Activated CD4-positive, alpha-beta memory T cell treated with anti-CD3 and anti-CD28 coated beads, Interleukin-2, amount 10 ng/mL, durations not matched to agents 7 days and 5 days (primary cell): ENCODE measurements around the gene KDM6A. TPM values are rescaled to one million over a fixed set of nuclear protein-coding genes. Genes with fewer than 3 reads are reported as not detected.
"Not testable (repeated sequence)": the region's sequence is repeated elsewhere in the genome, so short reads cannot be mapped to it uniquely, and the experiment has no call there.

Experiments used
- CTCF ChIA-PET: fragments of 350-600 bp; sonication (Branson Sonifier 250); formaldehyde crosslinking; loops from one replicate; lab custom pipeline; 2021; ENCODE audit warnings: antibody characterized with exemption, inconsistent platforms; lab: Charles Lee
- POLR2A ChIA-PET: fragments of 350-600 bp; sonication (Branson Sonifier 250); formaldehyde crosslinking; loops from one replicate; lab custom pipeline; 2021; ENCODE audit warnings: antibody characterized with exemption; lab: Charles Lee
- DNase-seq: peaks from one replicate; pipeline ENCODE4 v3.0.0-alpha.2; 2020
- H3K27ac Mint-ChIP-seq: one replicate; pipeline ENCODE4 v1.8.0; 2021; ENCODE audit warnings: mild to moderate bottlenecking, mixed read lengths
- H3K27me3 Mint-ChIP-seq: one replicate; pipeline ENCODE4 v1.8.0; 2021; ENCODE audit warnings: mixed read lengths
- H3K36me3 Mint-ChIP-seq: one replicate; pipeline ENCODE4 v1.8.0; 2021; ENCODE audit warnings: low read depth, mixed read lengths
- H3K4me1 Mint-ChIP-seq: one replicate; pipeline ENCODE4 v1.8.0; 2021; ENCODE audit warnings: mixed read lengths
- H3K4me3 Mint-ChIP-seq: one replicate; pipeline ENCODE4 v1.8.0; 2021; ENCODE audit warnings: mild to moderate bottlenecking, mixed read lengths
- H3K9me3 Mint-ChIP-seq: one replicate; pipeline ENCODE4 v1.8.0; 2021; ENCODE audit warnings: mixed read lengths
- total RNA-seq, 2 experiments: library from RNA; stranded (reverse); gene quantifications; one replicate each; pipeline ENCODE4 v1.2.3, GENCODE V29; 2021

KDM6A gene
- total RNA-seq, 2 experiments from 2014 or later = 27.2 to 28.0 TPM

- Mint-ChIP-seq H3K4me1 (peaks cover 27% of the 10 kb centered on the region), H3K4me3 (no peak overlapping the region)
- POLR2A ChIA-PET = no interaction called here
These were observed 23.8 kb downstream of the KDM6A start for GRCh38 chrX:44896876-44897186.

GRCh38 chrX:44897539-44897938, 24.6 kb downstream of the KDM6A start:
- POLR2A ChIA-PET = no interaction called here
- Mint-ChIP-seq H3K4me3 (no peak overlapping the region), H3K4me1 (peaks cover 27% of the 10 kb centered on the region), H3K27me3 (no peaks in the 10 kb centered on the region), H3K9me3 (peaks cover 4% of the 10 kb centered on the region), H3K27ac (no peak overlapping the region), H3K36me3 (peaks cover 13% of the 10 kb centered on the region)
- CTCF ChIA-PET = no interaction called here
- DNase-seq = no peak

More at GRCh38 chrX:44896876-44897186, 23.8 kb downstream of the KDM6A start:
- Mint-ChIP-seq H3K27ac (no peak overlapping the region), H3K36me3 (peaks cover 14% of the 10 kb centered on the region), H3K9me3 (peaks cover 2% of the 10 kb centered on the region), H3K27me3 (no peaks in the 10 kb centered on the region)
- CTCF ChIA-PET = no interaction called here
- no peak for DNase-seq

GRCh38 chrX:44898411-44899221, 25.6 kb downstream of the KDM6A start:
- Mint-ChIP-seq H3K4me3 (no peak overlapping the region), H3K36me3 (peaks cover 19% of the 10 kb centered on the region), H3K9me3 (peaks cover 8% of the 10 kb centered on the region), H3K4me1 (peaks cover 34% of the 10 kb centered on the region), H3K27ac (peak overlapping the region; percentile 44), H3K27me3 (no peaks in the 10 kb centered on the region)
- ChIA-PET POLR2A (interaction anchor here (2.5 kb wide), 1 partner anchor 25 kb away, joined by 15 read pairs; the partner anchor contains the start of gene KDM6A), CTCF (interaction anchor here (0.9 kb wide), 1 partner anchor 16 kb away, joined by 3 read pairs; no protein-coding TSS in a partner anchor)
- no peak for DNase-seq

- H3K36me3 Mint-ChIP-seq = peaks cover 19% of the 10 kb centered on the region
- peak overlapping the region; percentile 22 for H3K27ac Mint-ChIP-seq
- no peak for DNase-seq
- peaks cover 8% of the 10 kb centered on the region for H3K9me3 Mint-ChIP-seq
- ChIA-PET POLR2A (interaction anchor here (2.5 kb wide), 1 partner anchor 26 kb away, joined by 15 read pairs; the partner anchor contains the start of gene KDM6A), CTCF (no interaction called here)
- peaks cover 47% of the 10 kb centered on the region for H3K4me1 Mint-ChIP-seq
- no peak overlapping the region for H3K4me3 Mint-ChIP-seq
- H3K27me3 Mint-ChIP-seq = no peaks in the 10 kb centered on the region
These were observed 27.0 kb downstream of the KDM6A start for GRCh38 chrX:44899946-44900345.

- H3K27me3 Mint-ChIP-seq = no peaks in the 10 kb centered on the region
- ChIA-PET POLR2A (interaction anchor here (0.6 to 1.2 kb wide), 3 partner anchors 28 to 1778 kb away, joined by 3 read pairs; no protein-coding TSS in a partner anchor), CTCF (no interaction called here)
- peaks cover 12% of the 10 kb centered on the region for H3K36me3 Mint-ChIP-seq
- H3K4me3 Mint-ChIP-seq = peak overlapping the region; percentile 0
- DNase-seq = peak; percentile 16
- H3K4me1 Mint-ChIP-seq = peaks cover 54% of the 10 kb centered on the region
- peaks cover 8% of the 10 kb centered on the region for H3K9me3 Mint-ChIP-seq
- peak overlapping the region; percentile 27 for H3K27ac Mint-ChIP-seq
These were observed 30.1 kb downstream of the KDM6A start for GRCh38 chrX:44903107-44903506.

GRCh38 chrX:44903830-44904530, 31.0 kb downstream of the KDM6A start:
- H3K9me3 Mint-ChIP-seq = peaks cover 8% of the 10 kb centered on the region
- ChIA-PET CTCF (no interaction called here), POLR2A (interaction anchor here (0.6 to 1.2 kb wide), 3 partner anchors 29 to 1777 kb away, joined by 3 read pairs; no protein-coding TSS in a partner anchor)
- DNase-seq = no peak
- no peaks in the 10 kb centered on the region for H3K27me3 Mint-ChIP-seq
- no peak overlapping the region for H3K4me3 Mint-ChIP-seq
- peaks cover 15% of the 10 kb centered on the region for H3K36me3 Mint-ChIP-seq
- H3K27ac Mint-ChIP-seq = peak overlapping the region; percentile 22
- peaks cover 52% of the 10 kb centered on the region for H3K4me1 Mint-ChIP-seq

GRCh38 chrX:44904542-44905115, 31.6 kb downstream of the KDM6A start:
- DNase-seq = no peak
- H3K9me3 Mint-ChIP-seq = peaks cover 8% of the 10 kb centered on the region
- no peaks in the 10 kb centered on the region for H3K27me3 Mint-ChIP-seq
- H3K36me3 Mint-ChIP-seq = peaks cover 15% of the 10 kb centered on the region
- H3K4me1 Mint-ChIP-seq = peaks cover 46% of the 10 kb centered on the region
- ChIA-PET CTCF (no interaction called here), POLR2A (interaction anchor here (1.5 to 1.9 kb wide), 2 partner anchors 31 to 33 kb away, joined by 3 to 4 read pairs; no protein-coding TSS in a partner anchor)
- H3K4me3 Mint-ChIP-seq = no peak overlapping the region
- no peak overlapping the region for H3K27ac Mint-ChIP-seq

GRCh38 chrX:44906041-44906440, 33.1 kb downstream of the KDM6A start:
- no peak for DNase-seq
- H3K27ac Mint-ChIP-seq = no peak overlapping the region
- CTCF ChIA-PET = no interaction called here
- peaks cover 13% of the 10 kb centered on the region for H3K36me3 Mint-ChIP-seq
- peaks cover 8% of the 10 kb centered on the region for H3K9me3 Mint-ChIP-seq
- no peak overlapping the region for H3K4me3 Mint-ChIP-seq
- POLR2A ChIA-PET = interaction anchor here (1.5 to 1.9 kb wide), 2 partner anchors 32 to 35 kb away, joined by 3 to 4 read pairs; no protein-coding TSS in a partner anchor
- peaks cover 40% of the 10 kb centered on the region for H3K4me1 Mint-ChIP-seq
- H3K27me3 Mint-ChIP-seq = no peaks in the 10 kb centered on the region

- Mint-ChIP-seq H3K36me3 (peaks cover 13% of the 10 kb centered on the region), H3K4me1 (peaks cover 39% of the 10 kb centered on the region), H3K4me3 (no peak overlapping the region), H3K27me3 (no peaks in the 10 kb centered on the region), H3K27ac (no peak overlapping the region), H3K9me3 (peaks cover 6% of the 10 kb centered on the region)
- CTCF ChIA-PET = no interaction called here
- no peak for DNase-seq
- POLR2A ChIA-PET = interaction anchor here (1.9 kb wide), 1 partner anchor 35 kb away, joined by 4 read pairs; no protein-coding TSS in a partner anchor
These were observed 33.6 kb downstream of the KDM6A start for GRCh38 chrX:44906542-44906941.

GRCh38 chrX:44908153-44908552, 35.2 kb downstream of the KDM6A start:
- H3K9me3 Mint-ChIP-seq = peaks cover 1% of the 10 kb centered on the region
- no peak overlapping the region for H3K27ac Mint-ChIP-seq
- peaks cover 36% of the 10 kb centered on the region for H3K4me1 Mint-ChIP-seq
- H3K36me3 Mint-ChIP-seq = peaks cover 14% of the 10 kb centered on the region
- CTCF ChIA-PET = no interaction called here
- POLR2A ChIA-PET = no interaction called here
- no peaks in the 10 kb centered on the region for H3K27me3 Mint-ChIP-seq
- H3K4me3 Mint-ChIP-seq = no peak overlapping the region
- DNase-seq = no peak

- POLR2A ChIA-PET = no interaction called here
- CTCF ChIA-PET = no interaction called here
- no peaks in the 10 kb centered on the region for H3K27me3 Mint-ChIP-seq
- H3K36me3 Mint-ChIP-seq = peaks cover 10% of the 10 kb centered on the region
- peaks cover 33% of the 10 kb centered on the region for H3K4me1 Mint-ChIP-seq
- H3K27ac Mint-ChIP-seq = no peak overlapping the region
- H3K4me3 Mint-ChIP-seq = no peak overlapping the region
- DNase-seq = no peak
- H3K9me3 Mint-ChIP-seq = no peaks in the 10 kb centered on the region
These were observed 35.8 kb downstream of the KDM6A start for GRCh38 chrX:44908827-44909226.

- H3K27ac Mint-ChIP-seq, H3K4me3 Mint-ChIP-seq, H3K9me3 Mint-ChIP-seq, CTCF ChIA-PET, H3K27me3 Mint-ChIP-seq, DNase-seq, POLR2A ChIA-PET: not testable (repeated sequence)
- Mint-ChIP-seq H3K4me1 (peaks cover 31% of the 10 kb centered on the region), H3K36me3 (peaks cover 13% of the 10 kb centered on the region)
These were observed 37.5 kb downstream of the KDM6A start for GRCh38 chrX:44910508-44910907.
